ENCODE data around the gene SPRR2E.
"Not testable (repeated sequence)": the region's sequence is repeated elsewhere in the genome, so short reads cannot be mapped to it uniquely, and the experiment has no call there.

DNA sequence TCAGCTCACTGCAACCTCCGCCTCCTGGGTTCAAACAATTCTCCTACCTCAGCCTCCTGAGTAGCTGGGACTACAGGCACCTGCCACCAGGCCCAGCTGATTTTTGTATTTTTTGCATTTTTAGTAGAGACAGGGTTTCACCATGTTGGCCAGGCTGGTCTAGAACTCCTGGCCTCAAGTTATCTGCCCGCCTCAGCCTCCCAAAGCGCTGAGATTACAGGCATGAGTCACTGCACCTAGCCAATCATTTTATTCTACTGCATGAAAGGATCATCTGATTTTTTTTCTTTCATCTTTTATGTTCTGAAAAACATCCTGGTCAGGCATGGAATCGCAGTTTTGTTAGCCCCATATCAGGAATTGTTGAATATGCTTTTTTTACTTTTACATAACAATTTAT, 34.4 kb upstream of the SPRR2E start:
- TF ChIP-seq CTCF (IDR thresholded peaks at IDR 0.05; ENCODE audit: low read depth, low read length, poor library complexity, severe bottlenecking); EZH2phosphoT487 (IDR thresholded peaks at IDR 0.05; ENCODE audit: borderline replicate concordance, low read length): not testable (repeated sequence)
